Neural cell (in vitro differentiated cells): ENCODE measurements around the gene ZDHHC4. TPM values are rescaled to one million over a fixed set of nuclear protein-coding genes. Genes with fewer than 3 reads are reported as not detected.

Experiments used
- H2AFZ ChIP-seq: fragments of 200-600, 300-800 bp; sonication (generic), shearing (Covaris generic); 2 replicates; pipeline ENCODE4 v1.6.0; 2014; ENCODE audit warnings: low read depth, mild to moderate bottlenecking, antibody characterized with exemption, low read length, moderate library complexity
- H3F3A ChIP-seq: fragments of 200-600 bp; shearing (Covaris generic); 2 replicates; pipeline ENCODE4 v1.6.1; 2016; ENCODE audit warnings: mild to moderate bottlenecking, moderate library complexity, mixed read lengths, antibody characterized with exemption, low read length; ENCODE audit not compliant: insufficient read depth, poor library complexity, severe bottlenecking
- H3K27ac ChIP-seq: fragments of 200-600, 300-800 bp; sonication (generic), shearing (Covaris generic); 2 replicates; pipeline ENCODE4 v1.5.1; 2014; ENCODE audit warnings: mild to moderate bottlenecking, low read length, moderate library complexity
- H3K27me3 ChIP-seq: fragments of 300-800, 200-600 bp; sonication (generic), shearing (Covaris generic); 2 replicates; pipeline ENCODE4 v1.6.0; 2014; ENCODE audit warnings: mild to moderate bottlenecking, low read depth, low read length, moderate library complexity; ENCODE audit not compliant: insufficient read depth
- H3K36me3 ChIP-seq: fragments of 300-800, 200-600 bp; sonication (generic), shearing (Covaris generic); 2 replicates; pipeline ENCODE4 v1.5.1; 2014; ENCODE audit warnings: mild to moderate bottlenecking, antibody characterized with exemption, low read length, moderate library complexity; ENCODE audit not compliant: insufficient read depth
- H3K4me2 ChIP-seq: fragments of 300-800, 200-600 bp; sonication (generic), shearing (Covaris generic); 2 replicates; pipeline ENCODE4 v1.6.0; 2014; ENCODE audit warnings: mild to moderate bottlenecking, low read length
- H3K4me3 ChIP-seq: fragments of 300-800, 200-600 bp; sonication (generic), shearing (Covaris generic); 2 replicates; pipeline ENCODE4 v1.5.1; 2014; ENCODE audit warnings: mild to moderate bottlenecking, low read length, moderate library complexity
- H3K79me2 ChIP-seq: fragments of 200-600 bp; shearing (Covaris generic); replicated peaks from 2 replicates; pipeline ENCODE4 v1.6.0; 2014; ENCODE audit warnings: mild to moderate bottlenecking, low read length, moderate library complexity; ENCODE audit not compliant: insufficient read depth
- H3K9ac ChIP-seq: fragments of 300-800, 200-600 bp; sonication (generic), shearing (Covaris generic); 2 replicates; pipeline ENCODE4 v1.6.1; 2016; ENCODE audit warnings: mild to moderate bottlenecking, low read length, mixed read lengths
- H3K9me2 ChIP-seq: fragments of 200-600 bp; shearing (Covaris generic); 2 replicates; pipeline ENCODE4 v1.6.1; 2016; ENCODE audit warnings: mild to moderate bottlenecking, low read length, mixed read lengths; ENCODE audit not compliant: insufficient read depth
- H3K9me3 ChIP-seq: fragments of 200-600, 300-800 bp; sonication (generic), shearing (Covaris generic); 2 replicates; pipeline ENCODE4 v1.6.1; 2016; ENCODE audit warnings: mild to moderate bottlenecking, mixed run types, low read length, moderate library complexity, mixed read lengths
- H4K20me1 ChIP-seq: fragments of 200-600 bp; shearing (Covaris generic); 2 replicates; pipeline ENCODE4 v1.6.1; 2016; ENCODE audit warnings: mild to moderate bottlenecking, mixed run types; ENCODE audit not compliant: insufficient read depth
- EP300 ChIP-seq: fragments of 450-650 bp; conservative IDR thresholded peaks from 2 replicates; pipeline ENCODE4 v1.6.1; 2014; ENCODE audit warnings: antibody characterized with exemption, mild to moderate bottlenecking, moderate library complexity; ENCODE audit not compliant: poor library complexity, severe bottlenecking
- EZH2 ChIP-seq: fragments of 200-600, 300-800 bp; shearing (Covaris generic), sonication (generic); IDR thresholded peaks from 2 replicates; pipeline ENCODE4 v1.6.1; 2014; ENCODE audit warnings: antibody characterized with exemption, low read length, borderline replicate concordance, mild to moderate bottlenecking; ENCODE audit not compliant: insufficient read depth, poor library complexity, severe bottlenecking
- MXI1 ChIP-seq: fragments of 450-650 bp; conservative IDR thresholded peaks from 2 replicates; pipeline ENCODE4 v1.6.1; 2014; ENCODE audit warnings: antibody characterized with exemption, mild to moderate bottlenecking; ENCODE audit not compliant: poor library complexity, severe bottlenecking
- POLR2AphosphoS5 ChIP-seq: IDR thresholded peaks from 2 replicates; pipeline ENCODE4 v1.6.1; 2012
- RAD21 ChIP-seq: fragments of 450-650 bp; conservative IDR thresholded peaks from 2 replicates; pipeline ENCODE4 v1.6.1; 2014; ENCODE audit warnings: antibody characterized with exemption, mild to moderate bottlenecking, moderate library complexity
- SMC3 ChIP-seq: fragments of 450-650 bp; conservative IDR thresholded peaks from 2 replicates; pipeline ENCODE4 v1.6.1; 2014; ENCODE audit warnings: antibody characterized with exemption, mild to moderate bottlenecking, moderate library complexity; ENCODE audit not compliant: poor library complexity
- TAF1 ChIP-seq: IDR thresholded peaks from 2 replicates; pipeline ENCODE4 v1.6.1; 2012; ENCODE audit warnings: low read depth
- polyA plus RNA-seq: library from polyadenylated mRNA; depleted of rRNA; stranded (reverse); fragments of >200 nt; gene quantifications from 2 replicates; pipeline ENCODE4 v1.2.3, GENCODE V29; 2014
- TF ChIP-seq, protein P1 (sequence below): IDR thresholded peaks from 2 replicates; pipeline ENCODE4 v1.6.1; 2012; ENCODE audit warnings: borderline replicate concordance
- TF ChIP-seq, protein P2 (sequence below): fragments of 450-650 bp; IDR thresholded peaks from 2 replicates; pipeline ENCODE4 v1.5.1; 2014; ENCODE audit warnings: antibody characterized with exemption, mild to moderate bottlenecking, moderate library complexity; ENCODE audit not compliant: poor library complexity, severe bottlenecking

The ZDHHC4 gene
- polyA plus RNA-seq, 1 donor from 2014 or later = 52.2 TPM

DNA sequence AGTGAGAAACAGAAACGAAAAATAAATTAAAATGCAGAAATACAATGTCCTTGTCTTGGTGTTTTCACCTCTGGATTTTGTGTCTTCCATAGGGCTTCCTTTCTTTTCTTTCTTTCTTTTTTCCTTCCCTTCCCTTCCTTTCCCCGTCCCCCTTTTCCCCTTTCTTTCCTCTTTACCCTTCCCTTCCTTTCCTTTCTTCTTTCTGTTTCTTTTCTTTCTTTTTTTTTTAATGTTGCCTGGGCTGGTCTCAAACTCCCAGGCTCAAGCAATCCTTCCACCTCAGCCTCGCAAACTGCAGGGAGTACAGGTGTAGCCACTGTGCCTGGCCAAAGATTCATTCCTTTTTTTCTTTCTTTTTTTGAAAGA, 47.0 kb downstream of the ZDHHC4 start:
- H3K9me2 ChIP-seq = no peaks in the 10 kb centered on the region
- TF ChIP-seq RAD21 = no peak
- TF ChIP-seq, protein P1, sequence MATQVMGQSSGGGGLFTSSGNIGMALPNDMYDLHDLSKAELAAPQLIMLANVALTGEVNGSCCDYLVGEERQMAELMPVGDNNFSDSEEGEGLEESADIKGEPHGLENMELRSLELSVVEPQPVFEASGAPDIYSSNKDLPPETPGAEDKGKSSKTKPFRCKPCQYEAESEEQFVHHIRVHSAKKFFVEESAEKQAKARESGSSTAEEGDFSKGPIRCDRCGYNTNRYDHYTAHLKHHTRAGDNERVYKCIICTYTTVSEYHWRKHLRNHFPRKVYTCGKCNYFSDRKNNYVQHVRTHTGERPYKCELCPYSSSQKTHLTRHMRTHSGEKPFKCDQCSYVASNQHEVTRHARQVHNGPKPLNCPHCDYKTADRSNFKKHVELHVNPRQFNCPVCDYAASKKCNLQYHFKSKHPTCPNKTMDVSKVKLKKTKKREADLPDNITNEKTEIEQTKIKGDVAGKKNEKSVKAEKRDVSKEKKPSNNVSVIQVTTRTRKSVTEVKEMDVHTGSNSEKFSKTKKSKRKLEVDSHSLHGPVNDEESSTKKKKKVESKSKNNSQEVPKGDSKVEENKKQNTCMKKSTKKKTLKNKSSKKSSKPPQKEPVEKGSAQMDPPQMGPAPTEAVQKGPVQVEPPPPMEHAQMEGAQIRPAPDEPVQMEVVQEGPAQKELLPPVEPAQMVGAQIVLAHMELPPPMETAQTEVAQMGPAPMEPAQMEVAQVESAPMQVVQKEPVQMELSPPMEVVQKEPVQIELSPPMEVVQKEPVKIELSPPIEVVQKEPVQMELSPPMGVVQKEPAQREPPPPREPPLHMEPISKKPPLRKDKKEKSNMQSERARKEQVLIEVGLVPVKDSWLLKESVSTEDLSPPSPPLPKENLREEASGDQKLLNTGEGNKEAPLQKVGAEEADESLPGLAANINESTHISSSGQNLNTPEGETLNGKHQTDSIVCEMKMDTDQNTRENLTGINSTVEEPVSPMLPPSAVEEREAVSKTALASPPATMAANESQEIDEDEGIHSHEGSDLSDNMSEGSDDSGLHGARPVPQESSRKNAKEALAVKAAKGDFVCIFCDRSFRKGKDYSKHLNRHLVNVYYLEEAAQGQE = no peak
- TF ChIP-seq MXI1 = no peak
- TF ChIP-seq EP300 = no peak
- no peak for TF ChIP-seq SMC3
- TF ChIP-seq, protein P2, sequence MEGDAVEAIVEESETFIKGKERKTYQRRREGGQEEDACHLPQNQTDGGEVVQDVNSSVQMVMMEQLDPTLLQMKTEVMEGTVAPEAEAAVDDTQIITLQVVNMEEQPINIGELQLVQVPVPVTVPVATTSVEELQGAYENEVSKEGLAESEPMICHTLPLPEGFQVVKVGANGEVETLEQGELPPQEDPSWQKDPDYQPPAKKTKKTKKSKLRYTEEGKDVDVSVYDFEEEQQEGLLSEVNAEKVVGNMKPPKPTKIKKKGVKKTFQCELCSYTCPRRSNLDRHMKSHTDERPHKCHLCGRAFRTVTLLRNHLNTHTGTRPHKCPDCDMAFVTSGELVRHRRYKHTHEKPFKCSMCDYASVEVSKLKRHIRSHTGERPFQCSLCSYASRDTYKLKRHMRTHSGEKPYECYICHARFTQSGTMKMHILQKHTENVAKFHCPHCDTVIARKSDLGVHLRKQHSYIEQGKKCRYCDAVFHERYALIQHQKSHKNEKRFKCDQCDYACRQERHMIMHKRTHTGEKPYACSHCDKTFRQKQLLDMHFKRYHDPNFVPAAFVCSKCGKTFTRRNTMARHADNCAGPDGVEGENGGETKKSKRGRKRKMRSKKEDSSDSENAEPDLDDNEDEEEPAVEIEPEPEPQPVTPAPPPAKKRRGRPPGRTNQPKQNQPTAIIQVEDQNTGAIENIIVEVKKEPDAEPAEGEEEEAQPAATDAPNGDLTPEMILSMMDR = no peak
- no peak for TF ChIP-seq EZH2
- no peak for TF ChIP-seq TAF1
- TF ChIP-seq POLR2AphosphoS5 = no peak
- H3K27ac ChIP-seq = no peak overlapping the region
- no peak overlapping the region for H3K9ac ChIP-seq
- no peak overlapping the region for H3K4me3 ChIP-seq
- no peak overlapping the region for H3K4me2 ChIP-seq
- no peak overlapping the region for H2AFZ ChIP-seq
- no peaks in the 10 kb centered on the region for H3F3A ChIP-seq
- no peaks in the 10 kb centered on the region for H3K79me2 ChIP-seq
- H3K27me3 ChIP-seq = no peaks in the 10 kb centered on the region
- H3K36me3 ChIP-seq = no peaks in the 10 kb centered on the region
- H3K9me3 ChIP-seq = no peaks in the 10 kb centered on the region
- no peaks in the 10 kb centered on the region for H4K20me1 ChIP-seq

DNA sequence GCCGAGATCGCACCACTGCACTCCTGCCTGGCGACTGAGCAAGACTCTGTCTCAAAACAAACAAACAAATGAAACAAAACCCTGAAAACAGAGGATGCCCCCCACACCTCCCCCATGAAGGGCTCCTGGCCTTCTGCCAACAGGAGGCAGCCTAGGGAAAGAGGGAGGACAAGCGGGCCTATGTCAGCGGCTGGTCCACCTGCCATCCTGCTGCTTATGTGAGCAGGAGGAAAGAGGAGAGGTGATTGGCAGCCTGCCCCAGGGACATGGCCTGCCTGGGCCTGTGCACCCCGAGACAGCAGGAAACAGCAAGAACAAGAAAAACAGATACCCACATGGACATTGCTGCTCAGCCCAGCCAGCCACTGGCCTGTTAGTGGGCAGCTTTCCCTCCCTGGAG, 50.8 kb downstream of the ZDHHC4 start:
- Histone ChIP-seq H3K36me3 (no peaks in the 10 kb centered on the region), H3K9me3 (no peaks in the 10 kb centered on the region), H3K79me2 (no peaks in the 10 kb centered on the region), H2AFZ (no peak overlapping the region), H4K20me1 (no peaks in the 10 kb centered on the region), H3K27me3 (no peaks in the 10 kb centered on the region), H3K4me3 (no peak overlapping the region), H3K27ac (no peak overlapping the region), H3K9ac (no peak overlapping the region), H3K4me2 (no peak overlapping the region), H3K9me2 (no peaks in the 10 kb centered on the region), H3F3A (no peaks in the 10 kb centered on the region)
- TF ChIP-seq EP300 (no peak), TAF1 (no peak), SMC3 (no peak), RAD21 (no peak), POLR2AphosphoS5 (no peak), MXI1 (no peak), EZH2 (no peak)
- TF ChIP-seq, protein P1 = no peak
- TF ChIP-seq, protein P2 = no peak
